ENCODE data around the gene LST1. TPM values are rescaled to one million over a fixed set of nuclear protein-coding genes. Genes with fewer than 3 reads are reported as not detected.
A peak's percentile ranks its signal among the peaks of the same experiment; 100 is the strongest.

LST1 gene
- total RNA-seq (2021; ENCODE audit: unreplicated experiment), result not detected
- polyA plus RNA-seq (2012; ENCODE audit: insufficient read length), result 0.36 TPM
- Bru-seq, nascent RNA, result percentile 19 among the genes with signal in this experiment
- BruChase-seq, experiment 1, labeled RNA remaining after a 2-hour chase, result percentile 25 among the genes with signal in this experiment
- BruChase-seq, experiment 2, labeled RNA remaining after a 6-hour chase, result percentile 22 among the genes with signal in this experiment
- long read RNA-seq, result 0 reads

GRCh38 chr6:31586008-31586407 is at the start of gene LST1:
LST1 (plus strand) TSS chr6:31586277; CDS start chr6:31587300, 1,023 bp downstream.
- DNase-seq (ENCODE audit: low read depth, low spot score), result no peak
- TF ChIP-seq TCF7L2 (IDR thresholded peaks at IDR 0.05; ENCODE audit: low read depth, low read length), result no peak
- TF ChIP-seq REST (IDR thresholded peaks at IDR 0.05; ENCODE audit: insufficient read depth in 1 of 2, low read depth in 2 of 2, low read length in 1 of 2), result no peak
- no peak for ATAC-seq
- intact Hi-C loops (cut with micrococcal nuclease; ENCODE audit: unreplicated experiment) (no loop called here), in situ Hi-C loops (cut with HindIII; ENCODE audit: low pct_unique_long_range_greater_than_20kb, low sequenced_read_pairs) (no loop called here)
- Histone ChIP-seq H3K27ac (ENCODE audit: low read length) (no peak within 1 kb of the TSS), H3K27me3 (ENCODE audit: control insufficient read depth, insufficient read depth, low read length) (no peaks in the 10 kb centered on the region), H3K36me3 (ENCODE audit: control insufficient read depth, insufficient read depth, low read length) (no peaks in the 10 kb centered on the region), H3K4me3 (ENCODE audit: low read depth in 2 of 2, low read length in 2 of 2) (no peak within 1 kb of the TSS), H3K4me1 (ENCODE audit: control insufficient read depth, insufficient read depth, low read length) (0 out of 2 replicates have a peak, but pooled peaks cover 3% of the 10 kb centered on the region), H3K9me3 (ENCODE audit: control insufficient read depth, insufficient read depth, low read depth, low read length) (no peaks in the 10 kb centered on the region)
- ChIA-PET POLR2A (no interaction called here), CTCF (interaction anchor here (0.6 kb wide), 1 partner anchor 12 kb away, joined by 3 read pairs; no protein-coding TSS in a partner anchor)
- BruUV-seq (replicated peaks), result no TSS peak

GRCh38 chr6:31538805-31539400 is 47.2 kb upstream of the LST1 start:
- intact Hi-C loops (cut with micrococcal nuclease; ENCODE audit: unreplicated experiment) (no loop called here), in situ Hi-C loops (cut with HindIII; ENCODE audit: low pct_unique_long_range_greater_than_20kb, low sequenced_read_pairs) (no loop called here)
- TF ChIP-seq TCF7L2 (IDR thresholded peaks at IDR 0.05; ENCODE audit: low read depth, low read length), result no peak
- Histone ChIP-seq H3K27ac (ENCODE audit: low read length) (no peak overlapping the region; the same call in 1 of the 2 replicates), H3K36me3 (ENCODE audit: control insufficient read depth, insufficient read depth, low read length) (peaks cover 39% of the 10 kb centered on the region), H3K9me3 (ENCODE audit: control insufficient read depth, insufficient read depth, low read depth, low read length) (no peaks in the 10 kb centered on the region), H3K4me3 (ENCODE audit: low read depth in 2 of 2, low read length in 2 of 2) (peak overlapping the region; percentile 54 to 98), H3K27me3 (ENCODE audit: control insufficient read depth, insufficient read depth, low read length) (no peaks in the 10 kb centered on the region), H3K4me1 (ENCODE audit: control insufficient read depth, insufficient read depth, low read length) (peaks cover 19% of the 10 kb centered on the region)
- ChIA-PET CTCF (no interaction called here), POLR2A (interaction anchor here (0.5 kb wide), 1 partner anchor 20 kb away, joined by 4 read pairs; no protein-coding TSS in a partner anchor)
- no peak for DNase-seq (ENCODE audit: low read depth, low spot score)
- ATAC-seq, result no peak
- no TSS peak for BruUV-seq (replicated peaks)

- Histone ChIP-seq H3K9me3 (ENCODE audit: control insufficient read depth, insufficient read depth, low read depth, low read length) (no peaks in the 10 kb centered on the region), H3K36me3 (ENCODE audit: control insufficient read depth, insufficient read depth, low read length) (peaks cover 29% of the 10 kb centered on the region), H3K27ac (ENCODE audit: low read length) (peak overlapping the region; percentile 97), H3K27me3 (ENCODE audit: control insufficient read depth, insufficient read depth, low read length) (no peaks in the 10 kb centered on the region), H3K4me1 (ENCODE audit: control insufficient read depth, insufficient read depth, low read length) (peaks cover 19% of the 10 kb centered on the region), H3K4me3 (ENCODE audit: low read depth in 2 of 2, low read length in 2 of 2) (peak overlapping the region; percentile 54 to 98)
- POLR2A ChIA-PET, result interaction anchor here (0.6 to 1.5 kb wide), 6 partner anchors 43 to 627 kb away, joined by 3 to 15 read pairs (median 5); no protein-coding TSS in a partner anchor
- no TSS peak for BruUV-seq (replicated peaks)
- ATAC-seq (no peak), DNase-seq (ENCODE audit: low read depth, low spot score) (no peak)
- CTCF ChIA-PET, result no interaction called here
- intact Hi-C loops (cut with micrococcal nuclease; ENCODE audit: unreplicated experiment), result loop anchor here (2.0 kb wide), 1 partner anchor 48 kb away; no protein-coding TSS in a partner anchor
- in situ Hi-C loops (cut with HindIII; ENCODE audit: low pct_unique_long_range_greater_than_20kb, low sequenced_read_pairs), result no loop called here
- TF ChIP-seq CTCF (IDR thresholded peaks at IDR 0.05) (no peak), TCF7L2 (IDR thresholded peaks at IDR 0.05; ENCODE audit: low read depth, low read length) (no peak), POLR2AphosphoS5 (IDR thresholded peaks at IDR 0.05; ENCODE audit: low read depth, low read length) (no peak), REST (IDR thresholded peaks at IDR 0.05; ENCODE audit: insufficient read depth in 1 of 2, low read depth in 2 of 2, low read length in 1 of 2) (no peak), SIN3A (IDR thresholded peaks at IDR 0.05; ENCODE audit: borderline replicate concordance, insufficient read depth, low read depth, low read length) (no peak)
Observed at GRCh38 chr6:31540640-31541039, 45.4 kb upstream of the LST1 start.
